Measurements from ENCODE around the gene HCFC1. TPM values are rescaled to one million over a fixed set of nuclear protein-coding genes. Genes with fewer than 3 reads are reported as not detected.
A peak's percentile ranks its signal among the peaks of the same experiment; 100 is the strongest.

HCFC1 gene
- total RNA-seq, 1 donor from 2014 or later, result 99.9 TPM

DNA sequence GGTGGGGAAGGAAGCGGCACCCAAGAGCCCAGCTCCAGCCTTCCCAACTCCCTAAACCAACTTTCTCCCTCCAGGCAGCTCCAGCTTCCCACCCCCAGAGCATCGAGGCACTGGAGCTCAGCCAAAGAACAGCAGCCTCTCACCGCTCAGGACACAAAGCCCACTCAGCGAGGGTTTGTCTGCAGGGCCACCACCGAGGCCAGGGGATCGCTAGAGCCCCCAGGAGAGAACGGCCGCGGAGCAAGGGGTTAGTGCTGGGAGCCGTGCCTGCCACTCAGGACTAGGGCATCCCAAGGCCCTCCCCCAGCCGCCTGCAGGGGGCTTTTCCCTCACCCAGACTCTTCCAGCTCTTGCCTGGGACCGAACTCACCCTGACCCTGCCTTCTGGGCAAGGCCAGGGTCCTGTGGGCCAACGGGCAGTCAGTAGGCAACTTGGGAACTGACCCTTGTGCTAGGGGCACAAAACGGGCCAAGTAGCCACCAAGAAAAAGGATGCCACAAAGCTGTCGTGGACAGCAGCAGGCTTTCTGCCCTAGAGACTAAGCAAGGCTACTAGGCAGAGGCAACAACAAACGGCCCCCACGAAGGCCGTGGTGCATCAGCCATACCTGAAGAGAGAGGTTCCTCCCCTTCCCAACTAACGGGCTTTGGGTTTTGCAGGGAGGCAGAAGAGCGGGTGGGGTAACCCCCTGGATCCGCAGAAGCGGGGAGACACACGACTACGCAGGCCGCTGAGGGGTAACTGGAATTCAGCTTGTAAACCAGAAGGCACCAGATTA is 2.3 kb downstream of the HCFC1 start:
- Mint-ChIP-seq H3K9me3 (no peaks in the 10 kb centered on the region), H3K4me1 (peaks cover 52% of the 10 kb centered on the region), H3K27me3 (ENCODE audit: low read depth) (no peaks in the 10 kb centered on the region), H3K4me3 (peak overlapping the region; percentile 100), H3K27ac (peak overlapping the region; percentile 96), H3K36me3 (no peaks in the 10 kb centered on the region)
- DNase-seq (ENCODE audit: low spot score in 2 of 2, unreplicated experiment in 2 of 2), result no peak
- TF ChIP-seq, protein P1, sequence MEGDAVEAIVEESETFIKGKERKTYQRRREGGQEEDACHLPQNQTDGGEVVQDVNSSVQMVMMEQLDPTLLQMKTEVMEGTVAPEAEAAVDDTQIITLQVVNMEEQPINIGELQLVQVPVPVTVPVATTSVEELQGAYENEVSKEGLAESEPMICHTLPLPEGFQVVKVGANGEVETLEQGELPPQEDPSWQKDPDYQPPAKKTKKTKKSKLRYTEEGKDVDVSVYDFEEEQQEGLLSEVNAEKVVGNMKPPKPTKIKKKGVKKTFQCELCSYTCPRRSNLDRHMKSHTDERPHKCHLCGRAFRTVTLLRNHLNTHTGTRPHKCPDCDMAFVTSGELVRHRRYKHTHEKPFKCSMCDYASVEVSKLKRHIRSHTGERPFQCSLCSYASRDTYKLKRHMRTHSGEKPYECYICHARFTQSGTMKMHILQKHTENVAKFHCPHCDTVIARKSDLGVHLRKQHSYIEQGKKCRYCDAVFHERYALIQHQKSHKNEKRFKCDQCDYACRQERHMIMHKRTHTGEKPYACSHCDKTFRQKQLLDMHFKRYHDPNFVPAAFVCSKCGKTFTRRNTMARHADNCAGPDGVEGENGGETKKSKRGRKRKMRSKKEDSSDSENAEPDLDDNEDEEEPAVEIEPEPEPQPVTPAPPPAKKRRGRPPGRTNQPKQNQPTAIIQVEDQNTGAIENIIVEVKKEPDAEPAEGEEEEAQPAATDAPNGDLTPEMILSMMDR (IDR thresholded peaks at IDR 0.05; ENCODE audit: unreplicated experiment), result peak; percentile 22

DNA sequence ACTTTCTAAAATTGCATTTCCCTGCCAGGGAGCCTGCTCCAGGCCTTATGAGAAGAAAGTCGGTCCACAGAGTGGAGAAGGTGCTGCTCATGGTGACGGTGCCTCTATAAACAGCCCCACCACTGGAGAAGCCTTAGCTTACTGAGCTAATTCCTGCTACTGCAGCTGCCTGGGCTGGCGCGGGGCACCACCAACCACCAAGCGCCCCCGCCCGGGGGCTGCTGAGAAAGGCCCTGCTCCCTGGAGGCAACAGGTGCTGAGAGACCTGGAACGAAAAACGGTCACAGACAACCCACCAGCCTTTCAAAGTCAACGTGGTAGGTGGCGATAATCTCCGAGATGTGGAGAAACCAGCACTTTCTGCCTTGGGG is 2.9 kb downstream of the HCFC1 start:
- Mint-ChIP-seq H3K4me1 (peaks cover 46% of the 10 kb centered on the region), H3K27ac (peak overlapping the region; percentile 96)

DNA sequence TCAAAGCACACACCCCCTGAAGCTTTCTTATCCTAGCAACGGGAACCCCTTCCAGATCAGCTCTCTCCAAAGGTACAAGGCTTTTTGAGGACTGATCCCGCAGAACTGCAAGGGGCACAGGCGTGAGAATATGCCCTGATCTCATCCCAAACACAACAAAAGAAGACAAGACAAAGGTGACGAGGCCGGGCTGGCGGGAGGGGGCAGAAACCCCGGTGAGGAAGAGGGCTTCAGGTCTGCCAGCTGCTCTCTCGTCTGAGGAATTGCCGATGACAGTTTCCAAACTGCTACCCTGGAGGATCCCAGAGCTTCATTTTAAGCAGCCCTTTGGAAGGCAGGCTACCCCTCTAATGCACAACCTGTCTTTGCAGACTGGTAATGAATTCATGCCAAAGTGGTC is 3.4 kb downstream of the HCFC1 start:
- Mint-ChIP-seq H3K36me3 (no peaks in the 10 kb centered on the region), H3K4me3 (peak overlapping the region; percentile 100), H3K4me1 (peaks cover 41% of the 10 kb centered on the region), H3K27me3 (ENCODE audit: low read depth) (no peaks in the 10 kb centered on the region), H3K9me3 (no peaks in the 10 kb centered on the region), H3K27ac (peak overlapping the region; percentile 74)
- DNase-seq (ENCODE audit: low spot score in 2 of 2, unreplicated experiment in 2 of 2), result no peak
- TF ChIP-seq, protein P1 (IDR thresholded peaks at IDR 0.05; ENCODE audit: unreplicated experiment), result no peak

More for the DNA sequence above, 2.9 kb downstream of the HCFC1 start:
- no peaks in the 10 kb centered on the region for H3K9me3 Mint-ChIP-seq
- H3K36me3 Mint-ChIP-seq, result no peaks in the 10 kb centered on the region
- no peak for DNase-seq (ENCODE audit: low spot score in 2 of 2, unreplicated experiment in 2 of 2)
- H3K27me3 Mint-ChIP-seq (ENCODE audit: low read depth), result no peaks in the 10 kb centered on the region
- H3K4me3 Mint-ChIP-seq, result peak overlapping the region; percentile 100
- TF ChIP-seq, protein P1 (IDR thresholded peaks at IDR 0.05; ENCODE audit: unreplicated experiment), result no peak

DNA sequence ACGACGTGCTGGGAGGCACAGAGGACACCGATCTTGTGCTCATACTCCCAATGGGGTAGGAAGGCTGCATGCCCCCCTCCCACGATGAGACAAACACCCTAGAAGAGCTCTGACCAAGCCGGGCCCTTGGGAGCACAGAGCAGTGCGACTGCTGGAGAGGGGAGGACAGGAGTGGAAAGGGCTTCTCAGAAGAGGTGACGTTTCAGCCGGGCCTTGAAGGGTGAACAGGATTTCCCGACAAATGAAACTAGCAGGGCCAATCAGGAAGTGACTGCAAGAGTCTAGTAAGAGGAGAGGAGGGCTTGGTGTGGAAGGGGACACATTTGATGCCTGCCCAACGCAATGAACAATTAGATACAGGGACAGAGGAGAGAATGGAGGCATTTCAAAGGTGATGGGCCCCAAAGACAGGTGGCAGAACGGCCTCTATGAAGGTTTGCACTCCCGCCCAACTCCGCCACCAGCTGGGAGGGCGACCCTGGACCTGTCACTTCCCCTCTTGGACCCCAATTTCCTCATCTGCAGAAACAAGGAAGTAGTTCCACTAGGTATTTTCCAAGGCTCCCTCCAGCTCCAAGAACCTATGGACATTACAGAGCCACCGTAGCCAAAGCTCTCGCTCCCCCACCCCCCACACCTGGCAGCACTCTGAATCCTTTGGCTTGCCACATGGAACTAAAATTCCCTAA is 3.9 kb downstream of the HCFC1 start:
- H3K36me3 Mint-ChIP-seq, result peaks cover 5% of the 10 kb centered on the region
- no peaks in the 10 kb centered on the region for H3K9me3 Mint-ChIP-seq
- TF ChIP-seq, protein P1 (IDR thresholded peaks at IDR 0.05; ENCODE audit: unreplicated experiment), result no peak
- peak overlapping the region; percentile 48 for H3K27ac Mint-ChIP-seq
- no peaks in the 10 kb centered on the region for H3K27me3 Mint-ChIP-seq (ENCODE audit: low read depth)
- no peak for DNase-seq (ENCODE audit: low spot score in 2 of 2, unreplicated experiment in 2 of 2)
- peak overlapping the region; percentile 100 for H3K4me3 Mint-ChIP-seq
- peaks cover 38% of the 10 kb centered on the region for H3K4me1 Mint-ChIP-seq

DNA sequence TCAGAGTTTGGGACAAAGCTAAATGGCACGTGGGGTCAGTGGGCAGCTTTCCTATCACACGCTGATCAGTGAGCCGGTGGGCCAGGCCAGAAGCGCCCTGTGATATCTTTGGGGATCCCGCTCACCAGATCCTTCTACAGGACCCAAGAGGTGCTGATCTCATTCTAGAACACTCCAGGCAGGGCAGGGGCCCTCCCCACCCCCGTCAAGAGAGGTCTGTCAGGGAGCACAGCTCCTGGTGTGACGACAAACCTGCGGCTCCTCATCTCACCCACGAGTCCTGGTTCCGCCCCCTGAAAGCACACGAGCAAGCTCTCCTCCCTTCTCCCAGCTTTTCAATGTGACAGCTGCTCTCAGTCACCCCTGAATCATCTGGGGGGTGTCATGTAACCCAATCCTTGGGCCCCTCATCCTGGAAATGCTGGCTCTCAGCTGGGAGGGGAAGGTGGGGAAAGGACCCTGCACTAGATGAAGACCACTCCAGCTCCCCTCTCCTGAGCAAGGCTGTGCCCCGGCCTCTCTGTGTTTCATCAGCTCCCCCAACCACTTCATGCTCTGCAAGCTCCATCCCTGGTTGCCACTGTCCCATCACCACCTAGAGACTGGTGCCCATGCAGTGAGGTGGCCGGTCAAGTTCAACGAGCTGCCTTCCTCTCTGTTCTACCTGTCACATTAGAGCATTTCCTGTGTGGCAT is 4.6 kb downstream of the HCFC1 start:
- DNase-seq (ENCODE audit: low spot score in 2 of 2, unreplicated experiment in 2 of 2), result no peak
- peaks cover 38% of the 10 kb centered on the region for H3K4me1 Mint-ChIP-seq
- peak overlapping the region; percentile 48 for H3K27ac Mint-ChIP-seq
- H3K36me3 Mint-ChIP-seq, result peaks cover 8% of the 10 kb centered on the region
- peak overlapping the region; percentile 100 for H3K4me3 Mint-ChIP-seq
- H3K9me3 Mint-ChIP-seq, result no peaks in the 10 kb centered on the region
- no peaks in the 10 kb centered on the region for H3K27me3 Mint-ChIP-seq (ENCODE audit: low read depth)
- TF ChIP-seq, protein P1 (IDR thresholded peaks at IDR 0.05; ENCODE audit: unreplicated experiment), result no peak
